Ovary (tissue), 3 donors: ENCODE data around the gene IGF2BP2.

Source experiments
- CTCF ChIP-seq, 3 donors: fragments of 450-650 bp in 2 of 3; fragments of 200-600 bp in 1 of 3; IDR thresholded peaks; one replicate each; pipeline versions ENCODE4 v1.5.1 to v1.8.0; 2016 to 2022; ENCODE audit warnings: antibody characterized with exemption in 3 of 3, mild to moderate bottlenecking in 1 of 3
- EP300 ChIP-seq: sonication (generic); formaldehyde crosslinking; IDR thresholded peaks from one replicate; pipeline ENCODE4 v1.6.1; 2017; ENCODE audit warnings: antibody characterized with exemption
- POLR2A ChIP-seq: fragments of 450-650 bp; IDR thresholded peaks from one replicate; pipeline ENCODE4 v1.6.1; 2017; ENCODE audit warnings: antibody characterized with exemption, mild to moderate bottlenecking, moderate library complexity
- donor health status: DM: no; HTN: no; CAD: no.

GRCh38 chr3:185716436-185717108, 108.3 kb downstream of the IGF2BP2 start:
- TF ChIP-seq POLR2A (no peak), CTCF (IDR thresholded peaks at IDR 0.05) (no peak), EP300 (no peak)
